GM18861 (cell line): Measurements from ENCODE around the gene KDM8.

Experiments used
- ATAC-seq: cut with Tn5 transposase; IDR thresholded peaks from one replicate; pipeline ENCODE4 v1.9.1; 2021; ENCODE audit not compliant: unreplicated experiment

Gene KDM8

DNA sequence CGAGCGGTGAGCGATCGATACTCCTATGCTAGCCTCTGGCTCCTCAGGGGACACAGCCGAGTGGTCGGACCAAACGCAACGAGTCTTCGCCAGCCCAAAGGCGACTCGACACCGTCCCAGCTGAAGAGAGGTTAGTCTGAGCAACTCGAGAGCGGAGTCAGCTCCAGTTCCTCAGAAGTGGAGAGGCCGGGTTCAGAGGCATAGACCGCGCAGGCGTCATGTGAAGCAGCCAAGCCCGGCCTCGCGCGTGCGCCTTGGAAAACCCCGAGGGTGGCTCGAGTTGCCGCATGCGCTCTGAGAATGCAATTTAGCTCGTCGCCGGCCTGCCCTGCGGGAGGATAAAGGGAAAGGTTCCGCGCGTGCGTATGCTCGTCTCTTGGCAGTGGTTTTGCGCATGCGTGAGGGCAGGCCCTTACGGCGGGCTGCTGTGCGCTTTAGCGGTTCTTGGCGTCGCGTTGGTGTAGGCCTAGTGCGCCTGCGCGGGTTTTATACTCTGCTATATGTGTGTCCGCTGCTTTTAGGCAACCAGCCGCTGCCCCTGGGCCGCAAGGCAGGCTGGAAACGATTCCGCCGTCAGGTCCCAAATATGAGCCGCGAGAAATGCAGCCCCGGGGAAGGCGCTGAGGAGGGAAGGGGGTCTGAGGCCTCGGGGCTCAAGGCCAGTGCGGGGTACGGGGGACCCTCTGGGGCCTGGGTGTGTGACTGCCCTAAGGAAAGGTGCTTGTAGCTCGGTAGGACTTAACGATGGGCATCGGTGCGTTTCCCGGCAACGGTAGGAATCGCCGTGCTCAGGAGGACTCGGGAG, at the start of gene KDM8:
KDM8 (plus strand) TSS at position 20 of the 805 bp plus-strand sequence. CDS start 6,598 bp downstream, outside the sequence.
- ATAC-seq = peak; percentile 84

DNA sequence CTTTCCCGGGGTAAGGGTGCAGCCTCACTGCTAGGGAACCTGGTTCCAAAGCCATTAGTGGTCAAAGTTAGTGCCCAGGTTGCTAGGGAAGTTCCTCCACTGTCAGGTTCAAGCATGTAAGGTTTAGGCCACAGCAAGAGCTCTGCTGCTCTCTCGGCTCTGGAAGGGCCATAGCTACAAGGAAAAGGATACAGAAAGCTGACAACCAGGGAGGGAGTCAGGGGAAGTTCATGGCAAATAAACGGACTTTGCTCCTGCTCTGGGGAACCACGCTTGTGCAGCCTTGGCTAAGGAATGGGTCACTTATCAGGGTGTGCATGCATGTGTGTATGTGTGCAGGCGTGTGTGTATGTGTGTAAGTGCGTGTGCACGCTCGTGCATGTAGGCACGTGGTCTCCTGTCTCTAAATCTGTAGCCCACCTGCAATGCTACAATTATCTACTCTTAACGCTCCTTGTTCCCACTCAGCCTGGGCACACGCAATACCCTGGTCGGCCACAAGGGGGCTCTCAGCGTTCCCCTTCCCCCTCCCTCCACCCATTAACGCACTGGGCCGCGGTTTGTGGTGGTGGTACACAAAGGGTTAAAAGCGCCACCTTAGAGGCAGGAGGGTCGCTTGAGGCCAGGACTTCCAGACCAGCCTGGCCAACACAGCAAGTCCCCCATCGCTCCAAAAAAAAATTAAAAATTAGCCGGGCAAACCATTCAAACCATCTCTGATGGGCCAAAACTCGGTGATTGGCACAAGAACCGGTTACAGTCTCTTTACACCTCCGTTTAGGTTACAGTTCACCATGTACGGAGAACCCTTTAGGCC, 48.4 kb upstream of the KDM8 start:
- ATAC-seq = no peak

DNA sequence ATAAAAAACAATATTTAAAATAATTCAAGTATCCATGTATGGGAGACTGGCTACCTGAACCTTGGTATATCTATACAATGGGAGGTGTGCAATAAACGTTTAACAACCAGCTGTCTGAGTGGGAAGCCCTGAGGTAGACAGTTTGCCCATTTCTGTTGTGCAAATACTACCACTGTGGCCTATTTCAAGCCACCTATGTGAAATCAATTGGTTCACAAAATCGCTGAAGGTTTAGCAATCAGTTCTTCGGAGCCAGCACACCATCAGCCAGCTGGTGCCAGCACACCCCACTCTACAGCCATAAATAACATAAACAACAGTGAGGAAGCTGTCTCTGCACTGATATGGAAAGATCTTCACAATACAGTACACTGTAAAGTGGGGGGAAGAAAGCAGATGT, 46.7 kb upstream of the KDM8 start:
- no peak for ATAC-seq

DNA sequence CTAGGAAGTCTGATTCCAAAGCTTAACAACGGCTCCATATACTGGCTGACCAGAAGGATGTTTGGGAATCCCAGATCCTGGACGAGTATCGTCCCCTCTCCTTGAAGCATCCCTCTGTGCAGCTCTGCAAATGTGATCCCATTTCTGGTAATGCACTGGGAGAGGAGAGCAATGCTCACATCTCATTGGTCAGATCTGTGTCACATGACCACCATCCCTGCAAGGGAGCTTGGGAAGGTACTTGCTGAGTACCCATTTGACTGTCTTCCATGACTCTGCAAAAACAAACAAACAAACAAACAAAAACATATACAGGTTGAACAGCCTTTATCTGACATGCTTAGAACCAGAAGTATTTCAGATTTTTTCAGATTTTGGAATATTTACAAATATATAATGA, 41.9 kb upstream of the KDM8 start:
- ATAC-seq = no peak

DNA sequence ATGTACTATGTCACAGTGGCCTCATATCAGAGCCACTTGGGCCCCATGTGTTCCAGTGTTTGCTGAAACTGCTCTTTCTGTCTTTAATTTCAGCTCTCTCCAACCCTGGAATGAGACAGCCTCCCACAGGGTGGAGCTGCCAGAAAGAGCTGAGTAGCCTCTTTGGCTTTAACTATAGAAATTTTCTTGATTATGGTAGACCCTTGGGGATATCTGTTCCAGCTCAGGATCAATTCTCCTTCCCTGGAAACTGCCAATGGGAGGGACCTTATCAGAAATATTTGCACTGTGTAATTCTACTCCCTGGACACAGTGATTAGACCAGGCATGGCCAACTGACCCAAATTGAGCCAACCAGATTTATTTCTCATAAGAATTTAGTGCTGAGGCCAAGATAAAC, 39.0 kb upstream of the KDM8 start:
- no peak for ATAC-seq

DNA sequence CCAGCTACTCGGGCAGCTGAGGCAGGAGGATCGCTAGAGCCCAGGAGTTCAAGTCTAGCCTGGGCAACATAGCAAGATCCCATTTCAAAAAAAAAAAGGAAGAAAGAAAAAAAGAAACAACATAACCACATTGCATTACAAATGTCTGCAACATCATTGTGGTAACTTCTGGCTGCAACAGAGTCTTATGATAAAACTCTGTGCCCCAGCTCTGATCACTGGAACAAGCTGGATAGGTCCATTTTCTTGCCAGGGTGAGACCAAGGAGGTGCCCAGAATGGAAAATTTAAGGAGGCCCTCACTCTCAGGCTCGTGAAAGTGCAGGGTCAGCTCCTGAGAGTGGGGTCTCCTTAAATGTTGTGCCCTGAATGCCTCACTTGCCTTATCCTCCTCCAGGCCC, 37.8 kb upstream of the KDM8 start:
- ATAC-seq = no peak

DNA sequence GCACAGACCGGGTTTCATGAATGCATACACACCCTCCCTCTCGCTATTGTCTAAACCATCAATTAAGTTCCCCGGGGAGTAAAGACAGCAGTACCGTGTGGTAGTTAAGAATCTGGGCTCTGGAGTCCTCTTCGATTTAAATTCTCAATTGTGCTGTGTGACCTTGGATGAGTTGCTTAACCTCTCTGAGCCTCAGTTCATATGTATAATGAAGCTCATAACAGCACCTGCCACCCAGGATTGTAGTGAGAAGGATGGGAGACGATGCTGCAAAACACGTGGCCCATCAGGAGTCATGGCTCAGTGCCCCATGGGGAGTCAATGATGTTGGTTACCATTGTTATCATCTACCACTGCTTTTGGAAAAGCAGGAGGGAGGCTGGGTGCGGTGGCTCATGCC, 34.5 kb upstream of the KDM8 start:
- no peak for ATAC-seq

DNA sequence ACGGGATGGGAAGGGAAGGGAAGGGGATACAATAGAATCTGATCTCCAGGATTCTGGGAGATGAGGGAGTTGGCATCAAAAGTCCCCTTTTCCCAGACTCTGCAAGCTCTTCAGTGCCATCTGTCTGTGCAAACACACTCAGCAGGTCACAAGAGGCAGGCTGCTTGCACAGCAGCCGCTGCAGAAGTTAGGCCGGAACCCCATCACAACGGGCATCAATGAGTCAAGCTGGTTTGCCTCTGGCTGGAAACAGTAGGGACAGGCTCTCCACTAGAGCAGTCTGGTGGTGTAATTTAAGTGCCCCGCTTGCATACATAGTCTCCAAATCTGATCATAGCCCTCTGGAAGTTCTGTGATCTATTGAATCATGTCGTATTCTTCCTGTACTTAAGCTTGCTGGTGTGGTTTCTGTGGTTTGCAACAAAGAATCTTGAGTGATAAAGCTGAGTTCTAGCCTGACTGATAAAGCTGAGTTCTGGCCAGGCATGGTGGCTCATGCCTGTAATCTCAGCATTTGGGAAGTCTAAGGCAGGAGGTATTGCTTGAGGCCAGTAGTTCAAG, 33.7 kb upstream of the KDM8 start:
- ATAC-seq = no peak

DNA sequence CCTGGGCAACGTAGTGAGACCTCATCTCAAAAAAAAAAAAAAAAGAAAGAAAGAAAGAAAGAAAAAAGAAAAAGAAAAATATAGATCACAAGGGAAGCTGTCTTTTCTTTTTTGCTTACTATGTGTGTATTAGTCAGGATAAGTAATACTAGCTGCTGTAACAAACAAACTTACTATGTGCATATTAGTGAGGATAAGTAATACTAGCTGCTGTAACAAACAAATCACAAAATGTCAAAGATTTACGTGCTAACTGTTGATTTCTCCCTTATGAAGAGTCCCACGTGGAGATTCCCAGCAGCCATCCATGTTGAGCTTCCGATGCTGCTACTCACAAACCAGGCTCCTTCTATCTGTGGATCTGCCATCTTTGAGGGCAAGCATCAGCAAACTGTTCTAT, 31.7 kb upstream of the KDM8 start:
- no peak for ATAC-seq

DNA sequence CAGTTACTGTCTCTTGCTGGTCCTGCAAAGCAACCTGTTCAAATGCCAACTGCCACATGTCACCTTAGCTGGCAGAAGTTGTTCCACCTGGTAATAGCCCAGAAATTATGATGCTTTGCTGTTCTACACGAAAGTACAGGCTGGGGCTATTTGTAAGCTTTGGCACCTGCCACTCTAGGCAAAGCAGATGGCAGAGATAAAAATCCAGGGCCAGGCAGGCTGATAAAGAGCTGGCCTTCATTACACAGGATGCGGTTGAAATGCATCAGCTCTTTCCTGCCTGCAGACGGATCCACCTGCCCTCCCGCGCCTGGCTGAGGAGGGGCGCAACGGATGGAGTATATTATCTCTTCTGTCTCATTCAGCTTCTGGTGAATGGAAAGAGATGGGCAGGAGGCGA, 29.3 kb upstream of the KDM8 start:
- no peak for ATAC-seq

DNA sequence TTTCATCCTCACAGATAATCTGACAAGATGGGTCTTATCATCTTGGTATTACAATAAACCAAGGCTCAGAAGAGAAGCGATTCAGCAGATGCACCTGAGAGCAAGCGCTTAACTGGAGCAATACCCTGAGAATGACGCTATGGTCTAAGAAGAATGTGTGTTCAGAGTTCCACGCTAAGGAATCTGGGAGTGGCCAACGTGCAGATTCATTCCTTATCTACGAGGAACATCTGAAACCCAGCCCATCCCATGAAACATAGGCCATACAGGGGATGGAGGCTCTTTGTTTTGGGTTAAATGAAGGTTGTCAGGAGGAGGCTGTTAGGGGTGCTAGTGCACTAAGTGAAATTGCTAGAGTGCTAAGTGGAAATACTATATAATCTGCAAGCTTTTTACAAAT, 28.5 kb upstream of the KDM8 start:
- ATAC-seq = no peak

DNA sequence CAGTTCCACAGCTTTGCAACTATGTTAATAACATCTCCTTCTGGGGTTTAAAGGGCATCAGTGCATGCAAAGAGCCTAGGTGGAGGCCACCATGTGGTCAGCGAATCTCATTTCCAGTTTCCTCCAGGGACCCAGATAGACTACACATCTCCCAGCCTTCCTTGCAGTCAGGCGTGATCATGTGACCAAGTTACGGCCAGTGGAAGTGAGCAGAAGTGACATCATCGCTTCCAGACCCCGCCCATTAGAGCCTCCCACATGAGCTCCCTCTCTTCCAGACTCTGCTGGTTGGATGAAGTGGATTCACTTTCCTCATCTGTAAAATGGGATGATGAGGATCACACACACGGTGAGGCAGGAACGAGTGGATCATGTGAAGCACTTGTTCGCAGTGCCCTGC, 27.4 kb upstream of the KDM8 start:
- no peak for ATAC-seq

DNA sequence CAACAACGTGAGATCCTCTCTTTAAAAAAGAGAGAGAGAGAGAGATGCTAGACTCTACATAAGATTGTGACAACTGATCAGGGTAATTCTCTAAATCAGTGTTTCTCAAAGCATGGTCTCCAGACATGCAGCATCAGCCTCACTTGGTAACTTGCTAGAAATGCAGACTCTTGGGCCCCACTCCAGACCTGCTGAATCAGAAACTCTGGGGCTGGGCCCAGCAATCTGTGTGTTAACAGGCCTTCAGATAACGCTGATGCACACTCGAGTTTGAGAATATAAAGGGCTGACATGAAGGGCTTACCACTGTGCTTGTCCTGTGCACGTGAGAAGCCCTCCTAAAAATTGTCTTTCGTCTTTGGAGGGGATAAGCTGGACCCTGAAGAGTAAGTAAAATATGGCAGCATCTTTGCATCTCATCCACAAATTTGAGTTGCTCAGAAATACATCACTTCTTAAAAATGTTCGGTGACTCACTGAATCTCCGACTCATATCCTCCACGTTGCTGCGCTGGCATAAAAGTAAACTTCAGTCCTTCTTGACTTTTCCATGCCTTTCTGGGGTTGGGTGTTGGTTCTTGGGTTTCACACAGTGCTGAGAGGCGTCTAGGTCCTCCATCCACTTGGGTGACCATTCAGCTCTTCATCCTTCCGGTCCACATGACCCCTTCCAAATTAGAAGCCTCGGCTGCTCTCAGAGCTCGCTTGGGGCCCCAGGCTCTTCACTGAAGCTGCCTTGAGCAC, 26.1 kb upstream of the KDM8 start:
- ATAC-seq = no peak

DNA sequence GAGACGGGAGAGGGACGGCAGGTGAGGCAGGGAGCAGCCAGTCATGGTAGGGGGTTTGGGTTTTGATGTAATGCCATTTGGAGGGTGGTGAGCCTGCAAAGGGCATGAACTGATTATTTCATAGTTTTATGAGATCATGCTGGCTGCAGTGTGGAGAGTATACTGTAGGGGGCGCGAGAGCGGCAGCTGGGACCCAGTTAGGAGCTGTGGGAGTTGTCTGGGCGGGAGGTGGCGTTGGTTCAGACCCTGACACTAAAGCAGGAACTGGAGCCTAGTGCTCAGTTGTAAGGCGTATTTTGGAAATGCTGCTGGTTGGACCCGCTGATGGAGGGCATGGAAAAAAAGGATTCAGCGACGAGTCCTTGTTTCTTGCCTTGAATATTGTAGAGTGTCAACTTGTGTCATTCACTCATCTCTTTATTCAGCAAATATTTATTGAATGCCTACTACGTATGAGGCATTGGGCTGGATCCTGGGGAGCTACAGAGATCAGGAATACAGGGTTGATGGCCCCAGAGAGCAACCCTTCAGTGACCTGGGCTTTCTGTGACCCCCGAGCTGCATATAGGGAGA, 23.7 kb upstream of the KDM8 start:
- peak; percentile 60 for ATAC-seq

DNA sequence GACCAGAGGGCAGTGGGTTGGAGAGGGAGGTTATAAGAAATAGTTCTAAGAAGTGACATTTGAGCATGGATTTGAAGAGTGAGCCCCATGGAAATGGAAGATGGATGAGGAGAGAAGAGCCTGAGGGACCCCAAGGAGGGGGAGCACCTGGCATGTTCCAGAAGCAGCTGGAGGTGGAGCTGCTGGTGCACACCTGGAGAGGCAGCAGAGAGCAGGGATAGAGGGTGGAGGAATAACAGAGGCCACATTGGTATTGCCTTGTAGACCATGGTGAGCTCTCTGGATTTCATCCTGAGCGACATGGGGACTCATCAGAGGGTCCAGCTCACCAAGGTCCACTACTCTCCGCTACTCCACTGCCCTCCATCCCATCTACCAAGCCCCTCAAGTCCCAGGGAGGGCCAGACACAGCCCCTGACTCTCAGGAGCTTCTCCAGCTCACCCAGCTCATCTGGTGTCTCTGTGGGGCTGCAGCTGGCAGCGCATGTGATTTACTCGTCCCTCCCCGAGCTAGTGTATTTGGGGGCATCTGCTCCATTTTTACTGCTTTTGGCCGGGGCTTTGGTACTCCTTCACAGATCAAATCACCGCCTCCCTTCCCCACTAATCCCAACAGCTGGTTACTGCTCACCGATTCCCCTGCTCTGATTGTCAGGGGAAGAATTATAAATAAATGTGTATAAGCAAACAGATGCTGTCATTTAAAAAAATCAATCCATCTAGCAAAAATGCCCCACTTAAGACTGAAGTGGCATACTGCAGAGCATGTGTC, 22.1 kb upstream of the KDM8 start:
- no peak for ATAC-seq

DNA sequence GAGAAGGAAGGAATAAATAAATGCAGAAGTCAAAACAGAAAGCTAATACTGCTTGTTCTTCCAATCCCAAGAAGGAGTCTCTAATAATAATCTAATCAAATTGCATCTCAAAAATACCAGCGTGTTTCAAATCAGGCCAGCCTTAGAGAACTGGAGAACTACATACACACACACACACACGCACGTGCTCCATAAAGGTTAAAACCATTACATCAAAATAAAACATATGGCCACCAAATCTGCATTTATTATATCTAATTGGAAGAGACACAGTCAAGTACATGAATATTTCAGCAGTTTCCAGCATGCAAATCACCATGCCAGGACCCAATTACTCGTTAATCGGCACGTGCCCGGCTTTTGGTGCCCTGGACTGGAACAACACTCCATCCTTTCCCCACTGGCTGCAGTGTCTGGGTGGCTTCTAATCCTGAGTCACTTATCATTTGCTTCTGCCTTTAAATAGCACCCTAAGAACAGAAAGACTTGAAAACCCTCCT, 20.4 kb upstream of the KDM8 start:
- no peak for ATAC-seq

DNA sequence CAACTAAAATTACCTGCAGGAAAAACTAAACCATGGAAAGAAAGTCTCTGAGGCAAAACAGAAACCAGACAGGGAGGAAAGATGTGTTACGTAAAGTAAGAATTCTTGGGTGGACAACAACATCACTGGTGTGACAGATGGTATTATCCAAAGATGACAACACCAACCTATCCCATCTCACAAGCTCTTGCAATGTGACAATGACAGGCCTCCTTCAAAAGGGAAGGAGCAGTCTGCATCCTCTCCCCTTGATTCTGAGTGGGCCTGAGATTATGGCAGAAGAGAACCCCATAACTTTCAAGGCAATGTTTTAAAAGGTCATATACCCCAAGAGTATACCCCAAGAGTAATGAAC, 17.6 kb upstream of the KDM8 start:
- ATAC-seq = no peak

DNA sequence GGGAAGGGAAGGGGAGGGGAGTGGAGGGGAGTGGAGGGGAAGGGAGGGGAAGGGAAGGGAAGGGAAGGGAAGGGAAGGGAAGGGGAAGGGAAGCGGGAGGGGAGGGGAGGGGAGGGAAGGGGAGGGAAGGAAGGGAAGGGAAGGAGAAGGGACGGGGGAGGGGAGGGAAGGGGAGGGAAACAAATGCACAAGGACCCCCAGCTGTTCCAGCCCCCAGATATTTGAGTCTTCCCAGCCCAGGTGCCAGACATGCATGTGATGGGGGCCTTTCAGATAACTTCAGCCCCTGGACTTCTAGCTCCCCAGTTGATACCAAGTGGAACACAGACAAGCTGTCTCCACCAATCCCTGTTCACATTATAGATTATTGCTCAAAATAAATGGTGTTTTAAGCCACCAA, 14.7 kb upstream of the KDM8 start:
- ATAC-seq = no peak

DNA sequence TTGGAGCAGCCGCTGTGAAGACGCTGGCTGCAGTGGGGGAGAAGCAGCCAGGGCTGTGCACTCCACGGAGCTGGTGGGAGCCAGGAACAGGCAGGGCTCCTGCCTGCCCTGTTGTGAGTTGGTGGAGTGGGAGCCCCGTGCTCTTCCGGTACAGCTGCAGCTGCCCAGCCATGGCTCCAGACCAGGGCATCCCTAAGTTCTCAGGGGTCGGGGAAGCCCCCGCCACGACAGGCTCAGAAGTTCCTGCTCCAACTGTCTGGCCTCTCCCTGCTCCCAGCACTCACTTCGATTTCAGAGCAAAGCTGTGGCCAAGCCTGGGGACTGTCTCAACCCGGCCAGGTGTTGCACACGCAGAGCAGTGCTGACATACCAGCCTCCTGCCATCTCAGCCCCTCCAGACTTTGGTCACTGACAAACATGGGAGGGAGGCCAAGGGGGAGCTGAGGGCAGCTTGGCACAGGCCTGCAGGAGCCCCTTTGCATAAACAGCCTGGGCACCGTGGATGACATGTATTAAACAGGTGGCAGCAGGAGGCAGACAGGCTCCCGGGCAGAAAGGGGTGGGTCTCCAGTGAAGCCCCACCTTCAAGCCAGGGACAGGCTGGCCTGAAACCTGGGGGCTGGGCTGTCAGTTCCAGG, 13.9 kb upstream of the KDM8 start:
- no peak for ATAC-seq
